NOMO-1 treated with DMSO at 0.1 percent for 48 hours (cell line): ENCODE measurements around the gene SH3RF2.
"Not testable (repeated sequence)": the region's sequence is repeated elsewhere in the genome, so short reads cannot be mapped to it uniquely, and the experiment has no call there.

Experiments used
- DNase-seq: peaks from one replicate; lab custom pipeline; 2025; ENCODE audit not compliant: unreplicated experiment; lab: John Stamatoyannopoulos, UW

The SH3RF2 gene

DNA sequence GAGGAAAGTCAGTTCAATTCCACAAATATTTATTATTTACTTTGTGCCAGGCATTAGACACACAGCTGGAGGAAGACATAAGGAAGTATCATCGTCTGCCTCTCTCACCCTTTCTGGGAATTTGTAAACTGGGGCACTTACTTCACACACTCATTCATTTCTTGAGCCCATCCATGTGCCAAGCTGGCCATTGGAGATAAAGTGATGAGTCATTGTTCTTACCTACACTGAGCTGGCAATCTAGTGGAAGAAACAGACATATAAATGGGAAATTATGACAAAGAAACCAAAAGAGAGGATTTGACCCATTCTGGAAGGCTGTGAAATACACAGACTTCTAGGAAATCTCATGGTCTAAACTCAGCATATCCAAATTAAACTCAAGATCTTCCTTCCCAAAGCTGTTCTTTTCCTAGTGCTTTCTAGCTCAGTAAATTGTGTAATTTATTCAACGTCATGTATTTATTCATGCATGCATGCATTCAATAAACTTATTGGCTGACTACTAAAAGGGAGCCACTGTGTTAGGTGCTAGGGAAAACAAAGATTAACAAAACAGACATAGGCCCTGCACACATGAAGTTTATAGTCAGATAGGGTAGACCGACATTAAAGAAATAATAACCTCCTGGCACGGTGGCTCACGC lies 65.3 kb downstream of the SH3RF2 start:
- DNase-seq: no peak

- DNase-seq: no peak
These were observed 66.1 kb downstream of the SH3RF2 start for GRCh38 chr5:146002491-146002890.

- DNase-seq: no peak
These were observed 67.5 kb downstream of the SH3RF2 start for GRCh38 chr5:146003852-146004251.

DNA sequence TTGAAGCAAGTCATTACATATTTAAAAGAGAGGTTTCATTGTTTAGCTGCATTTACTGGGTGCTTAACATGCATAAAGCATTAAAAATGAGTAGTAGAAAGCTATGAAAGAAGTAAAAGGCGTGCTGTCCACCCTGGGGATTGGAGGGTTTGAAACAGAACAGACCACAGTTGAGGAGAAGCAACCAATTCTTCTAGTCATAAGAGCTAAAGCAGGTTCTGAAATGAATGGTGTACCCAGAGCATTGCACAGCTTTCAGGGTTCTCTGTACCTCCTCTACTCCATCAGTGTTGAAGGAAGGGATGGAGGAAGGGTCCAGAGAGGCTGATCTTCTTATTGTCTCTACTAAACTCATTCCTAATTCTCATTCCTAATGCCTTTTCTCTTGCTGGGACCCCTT lies 68.9 kb downstream of the SH3RF2 start:
- DNase-seq: no peak

DNA sequence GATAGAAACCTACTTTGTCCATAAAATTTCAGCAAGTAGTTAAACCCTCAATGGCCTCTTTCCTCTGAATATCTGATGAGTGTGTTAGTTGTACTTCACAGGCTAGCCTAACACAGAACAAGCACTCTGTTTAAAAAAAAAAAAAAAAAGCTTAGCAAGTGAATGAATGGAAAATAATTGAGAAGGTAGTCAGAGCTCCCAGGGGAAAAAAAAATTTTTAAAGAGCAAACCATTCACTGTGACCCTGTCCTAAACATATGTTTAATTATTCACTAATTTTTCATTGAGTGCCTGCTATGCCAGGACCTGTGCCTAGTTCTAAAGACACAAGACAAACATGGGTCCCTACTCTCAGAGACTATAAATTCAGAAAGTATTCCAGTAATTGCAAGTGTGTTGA lies 69.3 kb downstream of the SH3RF2 start:
- DNase-seq: no peak

GRCh38 chr5:146006470-146007190 lies 70.3 kb downstream of the SH3RF2 start:
- DNase-seq: peak; percentile 97

DNA sequence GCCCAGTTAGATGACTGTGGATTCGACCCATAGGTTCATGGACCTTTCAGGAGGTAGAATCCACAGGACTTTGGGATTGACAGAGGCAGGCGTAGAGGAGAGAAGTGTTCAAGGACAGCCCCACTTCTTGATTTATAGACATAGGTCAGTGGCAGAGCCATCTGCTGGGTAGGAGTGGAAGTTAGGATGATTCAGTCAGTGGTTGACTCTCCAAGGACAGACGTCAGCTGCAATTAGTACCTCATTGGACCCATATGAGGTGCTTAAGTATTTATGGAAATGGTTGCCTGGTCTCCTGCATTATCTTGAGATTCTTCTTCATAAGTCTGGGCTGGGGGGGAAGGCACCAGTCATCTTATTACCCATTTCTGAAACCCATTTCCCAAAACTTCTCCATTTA lies 70.9 kb downstream of the SH3RF2 start:
- DNase-seq: peak; percentile 97

- no peak for DNase-seq
These were observed 71.6 kb downstream of the SH3RF2 start for GRCh38 chr5:146007989-146008388.

- no peak for DNase-seq
These were observed 72.6 kb downstream of the SH3RF2 start for GRCh38 chr5:146009020-146009419.

DNA sequence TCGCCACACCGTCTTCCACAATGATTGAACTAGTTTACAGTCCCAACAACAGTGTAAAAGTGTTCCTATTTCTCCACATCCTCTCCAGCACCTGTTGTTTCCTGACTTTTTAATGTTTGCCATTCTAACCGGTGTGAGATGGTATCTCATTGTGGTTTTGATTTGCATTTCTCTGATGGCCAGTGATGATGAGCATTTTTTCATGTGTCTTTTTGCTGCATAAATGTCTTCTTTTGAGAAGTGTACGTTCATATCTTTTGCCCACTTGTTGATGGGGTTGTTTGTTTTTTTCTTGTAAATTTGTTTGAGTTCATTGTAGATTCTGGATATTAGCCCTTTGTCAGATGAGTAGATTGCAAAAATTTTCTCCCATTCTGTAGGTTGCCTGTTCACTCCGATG lies 74.1 kb downstream of the SH3RF2 start:
- DNase-seq: not testable (repeated sequence)

- no peak for DNase-seq
These were observed 77.4 kb downstream of the SH3RF2 start for GRCh38 chr5:146013761-146014160.

GRCh38 chr5:146015001-146015400 lies 78.6 kb downstream of the SH3RF2 start:
- DNase-seq: no peak

- no peak for DNase-seq
These were observed 80.5 kb downstream of the SH3RF2 start for GRCh38 chr5:146016764-146017484.

DNA sequence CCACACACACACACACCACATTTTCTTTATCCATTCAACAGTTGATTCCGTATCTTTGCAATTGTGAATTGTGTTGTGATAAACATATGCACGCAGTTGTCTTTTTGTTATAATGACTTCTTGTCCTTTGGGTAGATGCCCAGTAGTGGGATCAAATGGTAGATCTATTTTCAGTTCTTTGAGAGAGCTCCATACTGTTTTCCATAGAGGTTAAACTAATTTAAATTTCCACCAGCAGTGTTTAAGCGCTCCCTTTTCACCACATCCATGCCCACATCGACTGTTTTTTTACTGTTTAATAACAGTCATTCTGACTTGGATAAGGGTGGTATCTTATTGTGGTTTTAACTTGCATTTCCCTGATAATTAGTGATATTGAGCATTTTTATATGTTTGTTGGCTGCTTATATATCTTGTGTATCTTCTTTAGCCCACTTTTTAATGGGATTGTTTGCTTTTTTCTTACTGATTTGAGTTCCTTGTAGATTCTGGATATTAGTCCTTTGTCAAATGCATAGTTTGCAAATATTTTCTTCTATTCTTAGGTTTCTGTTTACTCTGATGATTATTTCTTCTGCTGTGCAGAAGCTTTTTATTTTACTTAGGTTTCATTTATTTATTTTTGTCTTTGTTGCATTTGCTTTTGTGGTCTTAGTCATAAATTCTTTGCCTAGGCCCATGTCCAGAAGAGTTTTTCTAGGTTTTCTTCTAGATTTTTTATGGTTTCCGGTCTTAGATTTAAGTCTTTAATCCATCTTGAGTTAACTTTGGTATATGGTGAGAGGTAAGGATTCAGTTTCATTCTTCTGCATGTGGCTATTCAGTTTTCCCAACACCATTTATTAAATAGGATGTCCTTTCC lies 82.4 kb downstream of the SH3RF2 start:
- no peak for DNase-seq

DNA sequence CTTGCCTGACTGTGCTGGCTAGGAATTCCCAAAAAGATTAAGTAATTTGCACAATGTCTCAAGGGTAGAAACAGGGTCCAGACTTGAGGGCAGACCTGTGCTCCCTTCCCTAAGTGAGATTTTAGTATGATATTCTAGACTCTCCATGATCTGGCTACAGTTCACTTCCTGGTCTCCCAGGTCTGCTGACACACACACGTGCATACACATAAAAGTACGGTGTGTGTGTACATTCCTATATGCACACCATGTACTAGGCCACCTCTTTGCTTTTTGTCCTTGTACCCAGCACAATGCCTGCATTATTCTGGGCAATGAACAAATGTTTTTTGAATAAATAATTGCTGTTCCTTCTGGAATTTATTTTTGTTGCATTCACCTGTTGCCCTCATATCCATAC lies 83.7 kb downstream of the SH3RF2 start:
- no peak for DNase-seq

DNA sequence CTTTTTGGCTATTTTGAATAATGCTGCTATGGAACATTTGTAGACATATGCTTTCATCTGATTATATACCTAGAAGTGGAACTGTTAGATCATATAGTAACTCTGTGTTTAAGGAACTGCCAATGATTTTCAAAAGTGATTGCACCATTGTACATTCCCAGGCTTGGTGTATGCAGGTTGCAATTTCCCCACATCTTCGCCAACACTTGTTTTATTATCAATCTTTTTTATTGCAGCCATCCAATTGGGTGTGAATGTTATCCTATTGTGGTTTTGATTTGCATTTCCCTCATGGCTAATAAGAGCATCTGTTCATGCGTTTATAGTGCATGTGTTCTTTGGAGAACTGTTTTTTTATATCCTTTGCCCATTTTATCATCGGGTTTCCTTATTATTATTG lies 87.7 kb downstream of the SH3RF2 start:
- DNase-seq: no peak

DNA sequence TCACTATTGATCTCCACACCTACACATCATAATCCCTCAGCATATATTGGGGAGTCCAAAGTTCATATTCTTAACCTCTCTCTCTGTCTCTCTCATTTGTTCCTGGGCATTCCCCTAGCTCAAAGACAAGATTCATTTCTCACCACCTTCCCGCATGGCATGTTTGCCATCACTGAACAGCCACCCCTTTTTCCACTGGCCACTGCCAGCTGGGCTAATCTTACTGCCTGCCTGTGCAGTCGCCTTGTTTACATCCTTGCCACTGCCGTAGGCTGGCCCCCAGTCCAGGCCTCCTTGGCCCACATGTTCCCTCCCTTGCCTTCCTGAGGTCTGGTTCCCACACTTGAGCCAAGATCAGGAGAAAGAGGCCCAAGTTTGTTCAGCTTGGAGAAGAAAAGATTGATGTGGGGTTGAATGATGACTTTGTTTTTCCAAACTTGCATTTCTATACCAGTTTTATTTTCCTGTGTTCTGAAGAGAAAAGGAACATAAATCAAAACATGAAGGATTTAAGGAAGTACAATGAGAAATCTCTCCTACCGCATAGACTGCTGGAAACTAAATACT lies 88.8 kb downstream of the SH3RF2 start:
- no peak for DNase-seq

- DNase-seq: no peak
These were observed 89.3 kb downstream of the SH3RF2 start for GRCh38 chr5:146025681-146026080.

DNA sequence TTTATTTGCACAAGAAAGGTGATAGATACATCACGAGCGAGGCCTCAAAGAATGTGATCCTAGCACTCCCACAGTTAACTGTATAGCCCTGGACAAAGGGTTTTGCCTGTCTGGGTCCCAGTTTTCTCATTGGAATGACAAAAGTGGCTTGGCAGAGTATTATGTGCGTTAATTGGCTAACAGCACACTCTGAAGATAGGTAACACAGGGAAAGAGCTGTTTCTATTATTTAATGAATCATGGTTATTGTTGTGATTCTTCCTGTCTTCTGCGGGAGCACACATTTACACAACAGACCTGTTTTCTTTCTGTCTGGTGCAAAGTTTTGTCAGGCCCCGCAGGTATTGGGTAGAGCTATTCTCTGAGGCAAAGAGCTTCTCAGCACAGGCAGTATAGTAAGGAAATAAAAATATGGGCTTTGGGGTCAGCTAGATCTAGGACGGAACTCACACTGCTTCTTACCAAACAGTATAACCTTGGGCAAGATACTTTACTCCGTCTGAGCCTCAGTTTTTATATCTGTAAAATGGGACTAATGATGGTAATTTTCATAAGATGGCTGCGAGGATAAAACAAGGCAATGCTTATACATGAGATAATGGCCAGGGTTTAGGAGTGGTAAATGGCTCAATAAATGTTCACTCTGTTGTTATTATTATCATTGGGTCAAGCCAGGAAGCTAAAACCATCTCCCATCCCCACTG lies 90.1 kb downstream of the SH3RF2 start:
- no peak for DNase-seq

DNA sequence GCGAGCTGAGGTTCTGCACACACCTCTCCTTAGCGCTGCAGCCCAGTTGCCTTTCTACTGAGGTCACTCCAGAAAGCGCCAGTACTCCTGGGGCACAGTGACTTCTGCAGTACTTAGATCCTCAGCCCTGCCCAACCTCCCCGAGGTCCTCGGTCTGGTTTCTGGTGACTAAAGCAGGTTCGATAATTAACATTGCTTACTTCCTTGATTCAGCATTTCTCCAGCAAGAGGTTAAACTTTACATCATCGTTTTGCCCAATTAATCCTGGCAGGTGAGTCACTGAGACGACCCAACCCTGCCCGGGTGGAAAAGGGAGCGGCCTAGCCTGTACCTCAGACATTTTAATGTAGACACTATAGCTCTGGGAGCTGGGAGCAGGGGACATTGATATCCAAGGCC lies 91.4 kb downstream of the SH3RF2 start:
- DNase-seq: peak; percentile 42
